C4-2B (cell line): ENCODE data around the gene MAP3K20.
"Not testable (repeated sequence)": the region's sequence is repeated elsewhere in the genome, so short reads cannot be mapped to it uniquely, and the experiment has no call there.

Experiments used
- H3K27ac ChIP-seq: fragments of 450-650 bp; 2 replicates; pipeline ENCODE4 v1.5.1; 2017
- CTCF ChIP-seq: fragments of 450-650 bp; conservative IDR thresholded peaks from 2 replicates; pipeline ENCODE4 v1.5.1; 2017; ENCODE audit warnings: mild to moderate bottlenecking
- ZFX ChIP-seq: fragments of 450-650 bp; IDR thresholded peaks from 2 replicates; pipeline ENCODE4 v1.6.1; 2017

Gene MAP3K20

GRCh38 chr2:173298536-173299097 lies 223.0 kb downstream of the MAP3K20 start:
- H3K27ac ChIP-seq = no peak overlapping the region
- TF ChIP-seq ZFX = no peak
- TF ChIP-seq CTCF = no peak

GRCh38 chr2:173299764-173300163 lies 224.1 kb downstream of the MAP3K20 start:
- H3K27ac ChIP-seq = no peak overlapping the region
- TF ChIP-seq CTCF = no peak

GRCh38 chr2:173300458-173300857 lies 224.8 kb downstream of the MAP3K20 start:
- TF ChIP-seq CTCF (no peak), ZFX (no peak)
- no peak overlapping the region for H3K27ac ChIP-seq

- not testable (repeated sequence) for H3K27ac ChIP-seq
Observed at GRCh38 chr2:173301549-173301948, 225.9 kb downstream of the MAP3K20 start.

GRCh38 chr2:173305303-173305702 lies 229.7 kb downstream of the MAP3K20 start:
- TF ChIP-seq ZFX = no peak
- no peak for TF ChIP-seq CTCF

GRCh38 chr2:173307293-173307692 lies 231.6 kb downstream of the MAP3K20 start:
- no peak overlapping the region for H3K27ac ChIP-seq
- no peak for TF ChIP-seq CTCF
- no peak for TF ChIP-seq ZFX

More at GRCh38 chr2:173305303-173305702, 229.7 kb downstream of the MAP3K20 start:
- H3K27ac ChIP-seq = no peak overlapping the region

- not testable (repeated sequence) for H3K27ac ChIP-seq
Observed at GRCh38 chr2:173309370-173309769, 233.7 kb downstream of the MAP3K20 start.

- H3K27ac ChIP-seq = no peak overlapping the region
- TF ChIP-seq ZFX = no peak
Observed at GRCh38 chr2:173311844-173312606, 236.4 kb downstream of the MAP3K20 start.
